Tibial nerve (tissue), 4 donors: Measurements from ENCODE around the gene RPS19. TPM values are rescaled to one million over a fixed set of nuclear protein-coding genes. Genes with fewer than 3 reads are reported as not detected.

Source experiments
- DNase-seq, 2 donors: peaks; one replicate each; pipeline ENCODE4 v3.0.0-alpha.2; 2019; ENCODE audit warnings: low spot score in 2 of 2
- H3K27ac ChIP-seq, 4 donors: fragments of 200-600 bp; sonication (generic) in 3 of 4; one replicate each; pipeline ENCODE4 v1.5.1; 2017 to 2019; ENCODE audit warnings: mild to moderate bottlenecking in 1 of 4
- H3K27me3 ChIP-seq, 2 donors: fragments of 200-600 bp; sonication (generic) in 1 of 2; one replicate each; pipeline versions ENCODE4 v1.5.1 to v1.6.0; 2017 to 2019
- H3K36me3 ChIP-seq, 3 donors: fragments of 200-600 bp; sonication (generic); one replicate each; pipeline ENCODE4 v1.5.1; 2018 to 2019
- H3K4me1 ChIP-seq, 4 donors: fragments of 200-600 bp; sonication (generic) in 3 of 4; one replicate each; pipeline ENCODE4 v1.5.1; 2017 to 2019
- H3K4me3 ChIP-seq, 4 donors: fragments of 200-600 bp; sonication (generic) in 3 of 4; one replicate each; pipeline ENCODE4 v1.5.1; 2017 to 2019; ENCODE audit warnings: mild to moderate bottlenecking in 1 of 4, moderate library complexity in 1 of 4
- H3K9me3 ChIP-seq, 4 donors: fragments of 200-600 bp; sonication (generic) in 3 of 4; one replicate each; pipeline ENCODE4 v1.5.1; 2017 to 2019
- EP300 ChIP-seq, 2 donors: sonication (generic); formaldehyde crosslinking; IDR thresholded peaks; one replicate each; pipeline ENCODE4 v1.6.1; 2017; ENCODE audit warnings: antibody characterized with exemption in 2 of 2, mild to moderate bottlenecking in 1 of 2
- POLR2A ChIP-seq, 2 donors: fragments of 450-650 bp; IDR thresholded peaks; one replicate each; pipeline ENCODE4 v1.6.1; 2017; ENCODE audit warnings: antibody characterized with exemption in 2 of 2, mild to moderate bottlenecking in 2 of 2, moderate library complexity in 2 of 2
- WGBS, 2 donors: methylation state at CpG; one replicate each; pipeline ENCODE4 v1.1.5; 2018; 5-methylcytosine and 5-hydroxymethylcytosine counted together
- total RNA-seq, 4 donors: library from RNA; depleted of rRNA; stranded (reverse); fragments of >200 nt; gene quantifications; one replicate each; pipeline ENCODE4 v1.1.0, GENCODE V29; 2016
- TF ChIP-seq, protein P1 (sequence below), 5 experiments: fragments of 200-600 bp in 3 of 5; fragments of 450-650 bp in 2 of 5; sonication (generic) in 3 of 5; IDR thresholded peaks; one replicate each; pipeline ENCODE4 v1.5.1; 2016 to 2019; ENCODE audit warnings: antibody characterized with exemption in 5 of 5, mild to moderate bottlenecking in 3 of 5, moderate library complexity in 2 of 5

The RPS19 gene
- total RNA-seq, 4 donors from 2014 or later: 835 to 1,204 (median 1,038) TPM

DNA sequence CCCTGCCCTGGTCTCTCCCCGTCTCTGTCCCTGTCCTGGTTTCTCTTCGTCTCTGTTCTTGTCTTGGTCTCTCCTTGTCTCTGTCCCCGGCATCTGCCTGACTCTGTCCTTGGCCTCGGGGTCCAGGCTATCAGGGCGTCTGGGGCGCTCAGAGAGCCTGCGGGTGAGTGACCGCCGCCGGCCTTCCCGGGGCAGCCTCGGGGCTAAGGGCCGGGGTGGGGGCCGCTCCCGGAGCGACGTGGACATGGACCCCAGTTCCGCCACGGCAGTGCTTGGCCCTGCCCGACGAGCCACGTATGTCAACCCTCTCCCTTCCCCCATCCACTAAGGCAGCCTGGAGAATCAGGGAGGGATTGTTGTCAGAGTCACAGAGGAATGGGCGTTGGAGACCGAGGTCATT lies 37.8 kb downstream of the RPS19 start:
- peaks cover 12 to 92% (median 38%) of the 10 kb centered on the region in 3 donors for H3K36me3 ChIP-seq
- H3K4me3 ChIP-seq: no peak overlapping the region
- no peaks in the 10 kb centered on the region for H3K27me3 ChIP-seq
- TF ChIP-seq EP300 (IDR thresholded peaks at IDR 0.05): no peak
- TF ChIP-seq, protein P1, sequence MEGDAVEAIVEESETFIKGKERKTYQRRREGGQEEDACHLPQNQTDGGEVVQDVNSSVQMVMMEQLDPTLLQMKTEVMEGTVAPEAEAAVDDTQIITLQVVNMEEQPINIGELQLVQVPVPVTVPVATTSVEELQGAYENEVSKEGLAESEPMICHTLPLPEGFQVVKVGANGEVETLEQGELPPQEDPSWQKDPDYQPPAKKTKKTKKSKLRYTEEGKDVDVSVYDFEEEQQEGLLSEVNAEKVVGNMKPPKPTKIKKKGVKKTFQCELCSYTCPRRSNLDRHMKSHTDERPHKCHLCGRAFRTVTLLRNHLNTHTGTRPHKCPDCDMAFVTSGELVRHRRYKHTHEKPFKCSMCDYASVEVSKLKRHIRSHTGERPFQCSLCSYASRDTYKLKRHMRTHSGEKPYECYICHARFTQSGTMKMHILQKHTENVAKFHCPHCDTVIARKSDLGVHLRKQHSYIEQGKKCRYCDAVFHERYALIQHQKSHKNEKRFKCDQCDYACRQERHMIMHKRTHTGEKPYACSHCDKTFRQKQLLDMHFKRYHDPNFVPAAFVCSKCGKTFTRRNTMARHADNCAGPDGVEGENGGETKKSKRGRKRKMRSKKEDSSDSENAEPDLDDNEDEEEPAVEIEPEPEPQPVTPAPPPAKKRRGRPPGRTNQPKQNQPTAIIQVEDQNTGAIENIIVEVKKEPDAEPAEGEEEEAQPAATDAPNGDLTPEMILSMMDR (IDR thresholded peaks at IDR 0.05): no peak
- no peak for TF ChIP-seq POLR2A (IDR thresholded peaks at IDR 0.05)
- H3K9me3 ChIP-seq: no peaks in the 10 kb centered on the region
- no peak overlapping the region for H3K27ac ChIP-seq
- 81 to 84% methylated on average over 24 of the region's 24 CpGs for WGBS, 2 donors
- H3K4me1 ChIP-seq: no peaks in the 10 kb centered on the region
- DNase-seq: no peak

DNA sequence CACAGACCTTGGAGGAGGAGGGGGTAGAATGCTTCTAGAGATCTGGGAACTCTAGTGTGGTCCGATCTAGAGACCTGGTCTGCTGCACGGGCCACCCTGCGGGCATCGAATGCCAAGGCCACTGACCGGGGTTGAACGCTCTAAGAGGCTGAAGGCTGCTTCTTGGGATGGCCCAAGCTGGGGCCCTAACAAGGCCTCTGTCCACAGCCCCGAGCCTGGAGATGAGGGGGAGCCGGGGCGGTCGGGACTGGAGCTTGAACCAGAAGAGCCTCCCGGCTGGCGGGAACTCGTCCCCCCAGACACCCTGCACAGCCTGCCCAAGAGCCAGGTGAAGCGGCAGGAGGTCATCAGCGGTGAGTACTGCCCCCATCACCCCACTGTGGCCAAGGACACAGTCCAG lies 38.2 kb downstream of the RPS19 start:
- no peak for DNase-seq
- 89 to 93% methylated on average over 14 to 15 of the region's 15 CpGs for WGBS, 2 donors

DNA sequence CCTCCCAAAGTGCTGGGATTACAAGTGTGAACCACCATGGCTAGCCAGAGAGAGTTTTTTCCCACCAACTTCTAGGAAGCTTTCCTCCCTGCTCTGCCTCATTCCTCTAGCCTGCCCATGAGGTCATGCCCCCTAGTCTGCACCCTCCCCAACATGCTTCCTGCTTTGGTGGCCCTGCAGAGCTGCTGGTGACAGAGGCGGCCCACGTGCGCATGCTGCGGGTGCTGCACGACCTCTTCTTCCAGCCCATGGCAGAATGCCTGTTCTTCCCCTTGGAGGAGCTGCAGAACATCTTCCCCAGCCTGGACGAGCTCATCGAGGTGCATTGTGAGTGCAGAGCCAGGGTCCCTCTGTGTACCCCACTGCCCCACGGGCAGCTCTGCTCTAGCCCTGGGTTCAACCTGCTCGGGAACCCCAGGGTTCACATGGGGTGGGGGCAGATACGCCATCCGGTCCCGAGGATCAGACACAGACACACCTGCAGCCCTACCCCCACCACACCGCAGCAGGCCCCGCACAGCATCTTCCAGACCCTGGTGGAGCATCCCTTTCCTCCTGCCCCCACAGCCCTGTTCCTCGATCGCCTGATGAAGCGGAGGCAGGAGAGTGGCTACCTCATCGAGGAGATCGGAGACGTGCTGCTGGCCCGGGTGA lies 41.8 kb downstream of the RPS19 start:
- no peak for DNase-seq
- no peaks in the 10 kb centered on the region for H3K9me3 ChIP-seq
- H3K27me3 ChIP-seq: no peaks in the 10 kb centered on the region
- WGBS, 2 donors: 94% methylated on average over 21 of the region's 21 CpGs
- no peak for TF ChIP-seq POLR2A (IDR thresholded peaks at IDR 0.05)
- TF ChIP-seq, protein P1 (IDR thresholded peaks at IDR 0.05): no peak
- no peak for TF ChIP-seq EP300 (IDR thresholded peaks at IDR 0.05)
- peaks cover 15 to 100% (median 49%) of the 10 kb centered on the region in 3 donors for H3K36me3 ChIP-seq
- H3K27ac ChIP-seq: no peak overlapping the region
- H3K4me1 ChIP-seq: no peaks in the 10 kb centered on the region
- H3K4me3 ChIP-seq: no peak overlapping the region

More for the DNA sequence above, 38.2 kb downstream of the RPS19 start:
- Histone ChIP-seq H3K27ac (no peak overlapping the region), H3K36me3 (peaks cover 15 to 94% (median 42%) of the 10 kb centered on the region in 3 donors), H3K27me3 (no peaks in the 10 kb centered on the region), H3K4me1 (no peaks in the 10 kb centered on the region), H3K4me3 (no peak overlapping the region), H3K9me3 (no peaks in the 10 kb centered on the region)
- TF ChIP-seq EP300 (IDR thresholded peaks at IDR 0.05): no peak
- no peak for TF ChIP-seq POLR2A (IDR thresholded peaks at IDR 0.05)
- TF ChIP-seq, protein P1 (IDR thresholded peaks at IDR 0.05): no peak

DNA sequence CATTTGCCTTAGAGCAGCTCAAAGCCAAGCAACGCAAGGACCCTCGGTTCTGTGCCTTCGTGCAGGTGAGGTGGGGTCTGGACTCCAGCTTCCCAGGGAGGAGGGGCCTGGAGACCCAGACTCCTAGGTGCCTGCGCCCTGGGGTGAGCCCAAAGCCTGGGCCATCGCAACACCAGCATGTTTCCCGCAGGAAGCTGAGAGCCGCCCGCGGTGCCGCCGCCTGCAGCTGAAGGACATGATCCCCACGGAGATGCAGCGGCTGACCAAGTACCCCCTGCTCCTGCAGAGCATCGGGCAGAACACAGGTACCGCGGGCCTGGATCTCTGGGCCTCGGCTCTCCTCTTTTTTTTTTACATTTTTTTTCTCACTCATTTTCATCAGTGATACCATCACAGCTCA lies 42.5 kb downstream of the RPS19 start:
- Histone ChIP-seq H3K4me3 (no peak overlapping the region), H3K4me1 (no peaks in the 10 kb centered on the region), H3K27ac (no peak overlapping the region), H3K27me3 (no peaks in the 10 kb centered on the region), H3K9me3 (no peaks in the 10 kb centered on the region), H3K36me3 (peaks cover 15 to 100% (median 49%) of the 10 kb centered on the region in 3 donors)
- TF ChIP-seq, protein P1 (IDR thresholded peaks at IDR 0.05): no peak
- TF ChIP-seq POLR2A (IDR thresholded peaks at IDR 0.05): no peak
- no peak for TF ChIP-seq EP300 (IDR thresholded peaks at IDR 0.05)
- WGBS, 2 donors: 90 to 95% methylated on average over 13 to 17 of the region's 17 CpGs
- no peak for DNase-seq

DNA sequence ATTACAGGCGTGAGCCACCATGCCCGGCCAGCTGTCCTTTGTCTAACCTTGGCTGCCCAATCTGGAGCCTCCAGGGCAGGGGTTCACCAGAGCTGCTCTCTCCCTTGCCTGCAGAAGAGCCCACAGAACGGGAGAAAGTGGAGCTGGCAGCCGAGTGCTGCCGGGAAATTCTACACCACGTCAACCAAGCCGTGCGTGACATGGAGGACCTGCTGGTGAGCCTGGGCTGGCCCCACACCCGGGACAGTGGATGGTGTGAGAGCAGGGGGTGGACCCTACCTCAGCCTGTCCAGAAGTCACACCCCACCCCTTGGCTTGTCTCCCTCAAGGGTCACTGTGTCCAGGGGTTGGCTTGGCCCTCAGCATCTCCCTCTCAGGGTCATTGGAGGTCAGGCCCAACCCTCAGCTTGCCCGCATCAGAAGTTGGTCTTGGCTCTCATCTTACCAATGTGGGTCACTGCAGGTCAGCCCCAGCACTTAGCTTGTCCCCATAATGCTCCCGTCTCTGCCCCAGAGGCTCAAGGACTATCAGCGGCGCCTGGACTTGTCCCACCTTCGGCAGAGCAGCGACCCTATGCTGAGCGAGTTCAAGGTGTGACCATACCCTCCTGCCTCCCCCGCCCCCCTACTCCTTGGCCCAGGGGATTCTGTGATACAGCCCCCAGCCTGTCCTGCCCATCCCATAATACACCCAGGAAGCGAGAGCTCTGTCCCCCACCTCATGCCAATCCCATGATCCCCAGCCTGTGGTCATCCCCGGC lies 43.3 kb downstream of the RPS19 start:
- Histone ChIP-seq H3K27me3 (no peaks in the 10 kb centered on the region), H3K9me3 (no peaks in the 10 kb centered on the region), H3K36me3 (peaks cover 15 to 100% (median 49%) of the 10 kb centered on the region in 3 donors), H3K27ac (no peak overlapping the region), H3K4me1 (no peaks in the 10 kb centered on the region), H3K4me3 (no peak overlapping the region)
- no peak for DNase-seq
- TF ChIP-seq, protein P1 (IDR thresholded peaks at IDR 0.05): no peak
- TF ChIP-seq POLR2A (IDR thresholded peaks at IDR 0.05) (no peak), EP300 (IDR thresholded peaks at IDR 0.05) (no peak)
- WGBS, 2 donors: 85 to 90% methylated on average over 18 to 19 of the region's 19 CpGs
